Upper lobe of left lung (tissue), 4 donors: ENCODE results near the gene SGK2.

Source experiments
- CTCF ChIP-seq, 6 experiments: fragments of 450-650 bp in 4 of 6; fragments of 200-600 bp in 2 of 6; sonication (generic) in 2 of 6; IDR thresholded peaks; one replicate each; pipeline ENCODE4 v1.5.1; 2016 to 2019; ENCODE audit warnings: antibody characterized with exemption in 6 of 6
- EP300 ChIP-seq, 4 donors: sonication (generic); formaldehyde crosslinking; IDR thresholded peaks; one replicate each; pipeline ENCODE4 v1.5.1; 2017; ENCODE audit warnings: antibody characterized with exemption in 4 of 4, control low read depth in 2 of 4
- POLR2A ChIP-seq, 4 donors: fragments of 450-650 bp; IDR thresholded peaks; one replicate each; pipeline ENCODE4 v1.5.1; 2016 to 2017; ENCODE audit warnings: antibody characterized with exemption in 4 of 4, mild to moderate bottlenecking in 2 of 4

GRCh38 chr20:43513372-43513930 is 45.4 kb upstream of the SGK2 start:
- TF ChIP-seq EP300 (IDR thresholded peaks at IDR 0.05) = no peak
- no peak for TF ChIP-seq CTCF (IDR thresholded peaks at IDR 0.05)
- no peak for TF ChIP-seq POLR2A (IDR thresholded peaks at IDR 0.05)
